KMS-11 (cell line): ENCODE results near the gene GSTO1.

Source experiments
- H2AFZ ChIP-seq: fragments of 200-600 bp; sonication (generic); 2 replicates; pipeline ENCODE4 v1.6.1; 2016; ENCODE audit warnings: antibody characterized with exemption, mixed run types, low read depth
- H3K27ac ChIP-seq: fragments of 200-600 bp; sonication (generic); 2 replicates; pipeline ENCODE4 v1.6.1; 2016; ENCODE audit warnings: mild to moderate bottlenecking, mixed run types
- H3K27me3 ChIP-seq: fragments of 200-600 bp; sonication (generic); 2 replicates; pipeline ENCODE4 v1.6.1; 2017; ENCODE audit warnings: mild to moderate bottlenecking, low read depth, mixed run types, moderate library complexity; ENCODE audit not compliant: insufficient read depth
- H3K36me3 ChIP-seq: fragments of 200-600 bp; sonication (generic); 2 replicates; pipeline ENCODE4 v1.6.1; 2017; ENCODE audit warnings: mild to moderate bottlenecking, mixed run types; ENCODE audit not compliant: insufficient read depth
- H3K4me1 ChIP-seq: fragments of 200-600 bp; sonication (generic); 2 replicates; pipeline ENCODE4 v1.6.1; 2016; ENCODE audit warnings: mild to moderate bottlenecking, low read depth, mixed run types; ENCODE audit not compliant: poor library complexity, severe bottlenecking
- H3K4me2 ChIP-seq: fragments of 200-600 bp; sonication (generic); 2 replicates; pipeline ENCODE4 v1.7.0; 2016; ENCODE audit warnings: mild to moderate bottlenecking, mixed run types
- H3K4me3 ChIP-seq: fragments of 200-600 bp; sonication (generic); IDR thresholded peaks from 2 replicates; pipeline ENCODE4 v1.6.1; 2017; ENCODE audit warnings: low read depth, low read length, mixed read lengths; ENCODE audit not compliant: insufficient read depth
- H3K79me2 ChIP-seq: fragments of 200-600 bp; sonication (generic); 2 replicates; pipeline ENCODE4 v1.6.1; 2016; ENCODE audit warnings: low read depth, mixed run types; ENCODE audit not compliant: insufficient read depth
- H3K9ac ChIP-seq: fragments of 200-600 bp; sonication (generic); 2 replicates; pipeline ENCODE4 v1.6.1; 2016; ENCODE audit warnings: mild to moderate bottlenecking, mixed run types
- H4K20me1 ChIP-seq: fragments of 200-600 bp; sonication (generic); 2 replicates; pipeline ENCODE4 v1.6.1; 2016; ENCODE audit warnings: mild to moderate bottlenecking, mixed run types; ENCODE audit not compliant: insufficient read depth
- CTCF ChIP-seq: fragments of 200-600 bp; sonication (generic); conservative IDR thresholded peaks from 2 replicates; pipeline ENCODE4 v1.6.1; 2017; ENCODE audit warnings: low read depth, mild to moderate bottlenecking, antibody characterized with exemption, low read length, moderate library complexity, mixed read lengths

GSTO1 gene

GRCh38 chr10:104251443-104251842, 3.2 kb upstream of the GSTO1 start:
- Histone ChIP-seq H3K4me1 (peaks cover 9% of the 10 kb centered on the region), H4K20me1 (no peaks in the 10 kb centered on the region), H3K9ac (no peak overlapping the region), H3K36me3 (no peaks in the 10 kb centered on the region), H3K27me3 (no peaks in the 10 kb centered on the region; the same call in 1 of the 2 replicates), H2AFZ (no peak overlapping the region), H3K4me2 (no peak overlapping the region), H3K4me3 (no peak overlapping the region), H3K79me2 (peaks cover 8% of the 10 kb centered on the region; the same call in 1 of the 2 replicates), H3K27ac (no peak overlapping the region)
- TF ChIP-seq CTCF, result no peak

- peaks cover 18% of the 10 kb centered on the region for H3K4me1 ChIP-seq
- no peak for TF ChIP-seq CTCF
- H3K27me3 ChIP-seq, result no peaks in the 10 kb centered on the region
- no peak overlapping the region for H3K4me3 ChIP-seq
- H3K4me2 ChIP-seq, result no peak overlapping the region
- no peak overlapping the region for H2AFZ ChIP-seq
- H3K27ac ChIP-seq, result no peak overlapping the region
- no peaks in the 10 kb centered on the region for H4K20me1 ChIP-seq
- H3K36me3 ChIP-seq, result no peaks in the 10 kb centered on the region
- H3K9ac ChIP-seq, result no peak overlapping the region
- peaks cover 14% of the 10 kb centered on the region; the same call in 1 of the 2 replicates for H3K79me2 ChIP-seq
These were observed 2.3 kb upstream of the GSTO1 start for GRCh38 chr10:104252368-104252767.

GRCh38 chr10:104253106-104253505, 1.6 kb upstream of the GSTO1 start:
- no peak overlapping the region for H2AFZ ChIP-seq
- H3K4me2 ChIP-seq, result no peak overlapping the region
- no peaks in the 10 kb centered on the region for H3K36me3 ChIP-seq
- H3K9ac ChIP-seq, result no peak overlapping the region
- peaks cover 25% of the 10 kb centered on the region for H3K4me1 ChIP-seq
- no peaks in the 10 kb centered on the region for H3K27me3 ChIP-seq
- TF ChIP-seq CTCF, result no peak
- peaks cover 20% of the 10 kb centered on the region; the same call in 1 of the 2 replicates for H3K79me2 ChIP-seq
- H3K27ac ChIP-seq, result no peak overlapping the region
- H3K4me3 ChIP-seq, result no peak overlapping the region
- H4K20me1 ChIP-seq, result no peaks in the 10 kb centered on the region

- no peak for TF ChIP-seq CTCF
- H3K9ac ChIP-seq, result peak overlapping the region; percentile 93; the same call in 1 of the 2 replicates
- H4K20me1 ChIP-seq, result no peaks in the 10 kb centered on the region
- peaks cover 25% of the 10 kb centered on the region for H3K4me1 ChIP-seq
- H3K4me2 ChIP-seq, result peak overlapping the region; percentile 92
- peaks cover 20% of the 10 kb centered on the region; the same call in 1 of the 2 replicates for H3K79me2 ChIP-seq
- H2AFZ ChIP-seq, result peak overlapping the region; percentile 98
- H3K4me3 ChIP-seq, result no peak overlapping the region
- H3K27ac ChIP-seq, result peak overlapping the region; percentile 71; the same call in 1 of the 2 replicates
- no peaks in the 10 kb centered on the region for H3K36me3 ChIP-seq
- no peaks in the 10 kb centered on the region for H3K27me3 ChIP-seq
These were observed 884 bp upstream of the GSTO1 start for GRCh38 chr10:104253606-104254410.
